A549 treated with Mapracorat at 1 μM for 4 hours (cell line): ENCODE results near the gene ACVR1B. TPM values are rescaled to one million over a fixed set of nuclear protein-coding genes. Genes with fewer than 3 reads are reported as not detected.

Source experiments
- total RNA-seq: library from RNA; stranded (reverse); fragments of 200-300 nt; extraction: Qiagen RNA extraction; gene quantifications from 5 replicates; pipeline ENCODE4 v1.2.3, GENCODE V29; 2022

ACVR1B gene
- 14.6 to 18.8 TPM (median 17.3 TPM) in 5 replicates for total RNA-seq

GRCh38 chr12:51951199-51951842 is at the start of gene ACVR1B:
TSS of gene ACVR1B (plus strand) at chr12:51951699. CDS start at chr12:51951744, 45 bp downstream.

GRCh38 chr12:51907083-51907855 is 44.2 kb upstream of the ACVR1B start, which contains the start of gene ACVRL1:
TSS of gene ACVRL1 (plus strand) at chr12:51907504. CDS start at chr12:51912475, 4,971 bp downstream.

GRCh38 chr12:52006726-52007157 is 55.2 kb downstream of the ACVR1B start, which contains the start of gene TAMALIN:
TSS of gene TAMALIN (plus strand) at chr12:52006946. CDS start at chr12:52007020, 74 bp downstream.

Other genes starting within 250 kb of the ACVR1B start
- gene FIGNL2, start 103.0 kb upstream of the ACVR1B start, total RNA-seq = 0.20 to 0.46 TPM (median 0.23 TPM) in 5 replicates
- not detected in 5 replicates for gene ANKRD33, start 63.6 kb upstream of the ACVR1B start, total RNA-seq
- gene ACVRL1, start 44.2 kb upstream of the ACVR1B start, total RNA-seq = 0.08 to 0.62 TPM (median 0.15 TPM) in 4 of 5 replicates, not detected in the other
- gene TAMALIN, start 55.2 kb downstream of the ACVR1B start, total RNA-seq = 0.36 to 1.2 TPM (median 0.83 TPM) in 5 replicates
- gene NR4A1, start 99.7 kb downstream of the ACVR1B start, total RNA-seq = 31.1 to 46.7 TPM (median 34.6 TPM) in 5 replicates
- gene ATG101, start 118.3 kb downstream of the ACVR1B start, total RNA-seq = 75.2 to 106 TPM (median 91.4 TPM) in 5 replicates
- gene SMIM41, start 128.0 kb downstream of the ACVR1B start, total RNA-seq = not detected in 5 replicates
- gene KRT80, start 240.3 kb downstream of the ACVR1B start, total RNA-seq = 38.9 to 58.0 TPM (median 46.2 TPM) in 5 replicates